Thoracic aorta endothelial cell (primary cell): ENCODE measurements around the gene PDGFRA. TPM values are rescaled to one million over a fixed set of nuclear protein-coding genes. Genes with fewer than 3 reads are reported as not detected.

Experiments
- total RNA-seq: library from RNA; depleted of rRNA; stranded (reverse); fragments of >200 nt; gene quantifications from 2 replicates; pipeline ENCODE4 v1.2.3, GENCODE V29; 2012

PDGFRA gene
- total RNA-seq: 0.80 and 1.4 TPM in 2 replicates

DNA sequence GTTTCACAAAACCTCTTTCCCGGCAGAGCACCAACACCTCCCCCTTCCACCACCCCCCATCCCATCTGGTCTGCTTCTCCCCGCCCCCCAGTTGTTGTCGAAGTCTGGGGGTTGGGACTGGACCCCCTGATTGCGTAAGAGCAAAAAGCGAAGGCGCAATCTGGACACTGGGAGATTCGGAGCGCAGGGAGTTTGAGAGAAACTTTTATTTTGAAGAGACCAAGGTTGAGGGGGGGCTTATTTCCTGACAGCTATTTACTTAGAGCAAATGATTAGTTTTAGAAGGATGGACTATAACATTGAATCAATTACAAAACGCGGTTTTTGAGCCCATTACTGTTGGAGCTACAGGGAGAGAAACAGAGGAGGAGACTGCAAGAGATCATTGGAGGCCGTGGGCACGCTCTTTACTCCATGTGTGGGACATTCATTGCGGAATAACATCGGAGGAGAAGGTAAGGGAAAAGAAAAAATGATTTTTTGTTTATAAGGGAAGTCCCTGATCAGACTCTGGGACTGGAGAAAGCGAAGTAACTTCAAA is at the start of gene PDGFRA:
PDGFRA (plus strand) TSS at position 333 of the 541 bp plus-strand sequence. CDS start 29,476 bp downstream, outside the sequence.

Other genes with a start within 250 kb of the PDGFRA start
- 71.0 and 80.7 TPM in 2 replicates for gene CHIC2, start 164.7 kb upstream of the PDGFRA start, total RNA-seq
- not detected in 2 replicates for gene GSX2, start 129.1 kb upstream of the PDGFRA start, total RNA-seq